KMS-11 (cell line): ENCODE data around the gene PRKG2.
A peak's percentile ranks its signal among the peaks of the same experiment; 100 is the strongest.

Experiments
- H2AFZ ChIP-seq: fragments of 200-600 bp; sonication (generic); 2 replicates; pipeline ENCODE4 v1.6.1; 2016; ENCODE audit warnings: antibody characterized with exemption, mixed run types, low read depth
- H3K27ac ChIP-seq: fragments of 200-600 bp; sonication (generic); 2 replicates; pipeline ENCODE4 v1.6.1; 2016; ENCODE audit warnings: mild to moderate bottlenecking, mixed run types
- H3K27me3 ChIP-seq: fragments of 200-600 bp; sonication (generic); 2 replicates; pipeline ENCODE4 v1.6.1; 2017; ENCODE audit warnings: mild to moderate bottlenecking, low read depth, mixed run types, moderate library complexity; ENCODE audit not compliant: insufficient read depth
- H3K36me3 ChIP-seq: fragments of 200-600 bp; sonication (generic); 2 replicates; pipeline ENCODE4 v1.6.1; 2017; ENCODE audit warnings: mild to moderate bottlenecking, mixed run types; ENCODE audit not compliant: insufficient read depth
- H3K4me1 ChIP-seq: fragments of 200-600 bp; sonication (generic); 2 replicates; pipeline ENCODE4 v1.6.1; 2016; ENCODE audit warnings: mild to moderate bottlenecking, low read depth, mixed run types; ENCODE audit not compliant: poor library complexity, severe bottlenecking
- H3K4me2 ChIP-seq: fragments of 200-600 bp; sonication (generic); 2 replicates; pipeline ENCODE4 v1.7.0; 2016; ENCODE audit warnings: mild to moderate bottlenecking, mixed run types
- H3K4me3 ChIP-seq: fragments of 200-600 bp; sonication (generic); IDR thresholded peaks from 2 replicates; pipeline ENCODE4 v1.6.1; 2017; ENCODE audit warnings: low read depth, low read length, mixed read lengths; ENCODE audit not compliant: insufficient read depth
- H3K79me2 ChIP-seq: fragments of 200-600 bp; sonication (generic); 2 replicates; pipeline ENCODE4 v1.6.1; 2016; ENCODE audit warnings: low read depth, mixed run types; ENCODE audit not compliant: insufficient read depth
- H3K9ac ChIP-seq: fragments of 200-600 bp; sonication (generic); 2 replicates; pipeline ENCODE4 v1.6.1; 2016; ENCODE audit warnings: mild to moderate bottlenecking, mixed run types
- H4K20me1 ChIP-seq: fragments of 200-600 bp; sonication (generic); 2 replicates; pipeline ENCODE4 v1.6.1; 2016; ENCODE audit warnings: mild to moderate bottlenecking, mixed run types; ENCODE audit not compliant: insufficient read depth
- CTCF ChIP-seq: fragments of 200-600 bp; sonication (generic); conservative IDR thresholded peaks from 2 replicates; pipeline ENCODE4 v1.6.1; 2017; ENCODE audit warnings: low read depth, mild to moderate bottlenecking, antibody characterized with exemption, low read length, moderate library complexity, mixed read lengths

The PRKG2 gene

GRCh38 chr4:81058621-81059020 is 156.4 kb downstream of the PRKG2 start:
- TF ChIP-seq CTCF, result no peak
- no peaks in the 10 kb centered on the region for H3K79me2 ChIP-seq
- H3K27me3 ChIP-seq, result peaks cover 18% of the 10 kb centered on the region
- H2AFZ ChIP-seq, result no peak overlapping the region
- no peak overlapping the region for H3K4me3 ChIP-seq
- H3K36me3 ChIP-seq, result no peaks in the 10 kb centered on the region
- no peak overlapping the region for H3K27ac ChIP-seq
- H4K20me1 ChIP-seq, result no peaks in the 10 kb centered on the region
- H3K4me1 ChIP-seq, result no peaks in the 10 kb centered on the region
- H3K9ac ChIP-seq, result no peak overlapping the region
- no peak overlapping the region for H3K4me2 ChIP-seq

GRCh38 chr4:81052119-81053068 is 162.6 kb downstream of the PRKG2 start:
- Histone ChIP-seq H3K9ac (no peak overlapping the region), H3K27me3 (peaks cover 65% of the 10 kb centered on the region), H4K20me1 (no peaks in the 10 kb centered on the region)

GRCh38 chr4:81049907-81050306 is 165.1 kb downstream of the PRKG2 start:
- Histone ChIP-seq H2AFZ (no peak overlapping the region), H3K79me2 (no peaks in the 10 kb centered on the region), H3K27ac (no peak overlapping the region), H3K9ac (no peak overlapping the region), H3K36me3 (no peaks in the 10 kb centered on the region), H4K20me1 (no peaks in the 10 kb centered on the region), H3K4me2 (no peak overlapping the region), H3K4me1 (peaks cover 19% of the 10 kb centered on the region), H3K27me3 (peaks cover 61% of the 10 kb centered on the region), H3K4me3 (no peak overlapping the region)
- TF ChIP-seq CTCF, result no peak

More at GRCh38 chr4:81052119-81053068, 162.6 kb downstream of the PRKG2 start:
- Histone ChIP-seq H3K27ac (no peak overlapping the region), H3K36me3 (no peaks in the 10 kb centered on the region), H3K4me2 (peak overlapping the region; percentile 1; the same call in 1 of the 2 replicates), H2AFZ (no peak overlapping the region), H3K4me1 (peaks cover 19% of the 10 kb centered on the region), H3K79me2 (no peaks in the 10 kb centered on the region), H3K4me3 (no peak overlapping the region)
- TF ChIP-seq CTCF, result peak; percentile 93

GRCh38 chr4:81049330-81049729 is 165.7 kb downstream of the PRKG2 start:
- no peak overlapping the region for H3K27ac ChIP-seq
- TF ChIP-seq CTCF, result no peak

More at GRCh38 chr4:81049330-81049729, 165.7 kb downstream of the PRKG2 start:
- Histone ChIP-seq H2AFZ (no peak overlapping the region), H3K4me2 (no peak overlapping the region), H4K20me1 (no peaks in the 10 kb centered on the region), H3K9ac (no peak overlapping the region), H3K4me3 (no peak overlapping the region), H3K4me1 (peaks cover 19% of the 10 kb centered on the region), H3K36me3 (no peaks in the 10 kb centered on the region), H3K27me3 (peaks cover 55% of the 10 kb centered on the region), H3K79me2 (no peaks in the 10 kb centered on the region)
